HCT116 (cell line): ENCODE results near the gene SLC44A5. TPM values are rescaled to one million over a fixed set of nuclear protein-coding genes. Genes with fewer than 3 reads are reported as not detected.

Experiments used
- ATAC-seq: fragments of 200-7000 bp; cut with Tn5 transposase; 2 replicates; pipeline ENCODE4 v1.9.1; 2020; ENCODE audit warnings: mild to moderate bottlenecking, moderate library complexity
- BruUV-seq: library from RNA; stranded (reverse); fragments of 400-500 nt; replicated peaks from 2 replicates; lab custom pipeline; 2021; lab: Mats Ljungman, UMichigan
- CTCF ChIA-PET: fragments of 300-600 bp; sonication (Branson Sonifier 250); formaldehyde crosslinking; loops from one replicate; lab custom pipeline; 2021; ENCODE audit warnings: antibody characterized with exemption; lab: Charles Lee
- POLR2A ChIA-PET: fragments of 300-600, 350-600 bp; sonication (Branson Sonifier 250); formaldehyde crosslinking; loops from one replicate; lab custom pipeline; 2021; ENCODE audit warnings: antibody characterized with exemption; lab: Charles Lee
- RAD21 ChIA-PET, 2 experiments: fragments of 300-600 bp; sonication (Branson Sonifier 250); formaldehyde crosslinking; loops; one replicate each; lab custom pipeline; 2023; ENCODE audit warnings: low total read pairs in 2 of 2; ENCODE audit not compliant: uncharacterized antibody in 2 of 2, unreplicated experiment in 2 of 2, low non-redundant PET in 1 of 2; lab: Charles Lee
- DNase-seq: peaks from one replicate; pipeline ENCODE4 v3.0.0-alpha.2; 2010; ENCODE audit warnings: low read depth, low spot score
- H2AFZ ChIP-seq: fragments of 200-600 bp; shearing (Covaris generic), sonication (generic); 2 replicates; pipeline ENCODE4 v1.6.1; 2017; ENCODE audit warnings: low read depth, mixed run types, mixed read lengths, antibody characterized with exemption, low read length; ENCODE audit not compliant: poor library complexity, severe bottlenecking
- H3K27ac ChIP-seq: 2 replicates; pipeline ENCODE4 v1.5.1; 2012; ENCODE audit warnings: low read depth, low read length
- H3K27me3 ChIP-seq: fragments of 200-600 bp; sonication (generic); 2 replicates; pipeline ENCODE4 v1.6.1; 2016; ENCODE audit warnings: mixed run types, low read length, mixed read lengths; ENCODE audit not compliant: insufficient read depth
- H3K36me3 ChIP-seq, 2 experiments: fragments of 200-500 bp in 1 of 2; fragments of 200-600 bp in 1 of 2; sonication (Bioruptor generic) in 1 of 2; sonication (generic) in 1 of 2; 2 replicates each; pipeline versions ENCODE4 v1.5.1 to v1.6.1; 2014 to 2016; ENCODE audit warnings: low read length in 2 of 2, inconsistent platforms in 1 of 2, mixed read lengths in 1 of 2, mixed run types in 1 of 2; ENCODE audit not compliant: insufficient read depth in 2 of 2, control insufficient read depth in 1 of 2
- H3K4me1 ChIP-seq, 2 experiments: fragments of 200-600 bp in 1 of 2; sonication (generic) in 1 of 2; 2 replicates each; pipeline versions ENCODE4 v1.5.1 to v1.6.1; 2012 to 2017; ENCODE audit warnings: low read length in 2 of 2, inconsistent platforms in 1 of 2, mild to moderate bottlenecking in 1 of 2, mixed read lengths in 1 of 2, mixed run types in 1 of 2, moderate library complexity in 1 of 2; ENCODE audit not compliant: insufficient read depth in 2 of 2, control insufficient read depth in 1 of 2
- H3K4me2 ChIP-seq: fragments of 200-600 bp; sonication (generic); 2 replicates; pipeline ENCODE4 v1.6.1; 2017; ENCODE audit warnings: mixed run types, low read length, mixed read lengths
- H3K4me3 ChIP-seq, 2 experiments: fragments of 200-600 bp in 1 of 2; sonication (generic) in 1 of 2; replicated peaks in 1 of 2; 2 replicates each; pipeline ENCODE4 v1.5.1; 2011 to 2016; ENCODE audit warnings: low read length in 2 of 2, control low read depth in 1 of 2, low read depth in 1 of 2, mild to moderate bottlenecking in 1 of 2, mixed read lengths in 1 of 2, mixed run types in 1 of 2
- H3K79me2 ChIP-seq: fragments of 200-600 bp; sonication (generic); 2 replicates; pipeline ENCODE4 v1.6.1; 2017; ENCODE audit warnings: mild to moderate bottlenecking, mixed run types, low read length, moderate library complexity, mixed read lengths; ENCODE audit not compliant: insufficient read depth
- H3K9ac ChIP-seq: fragments of 200-600 bp; sonication (generic); 2 replicates; pipeline ENCODE4 v1.6.1; 2016; ENCODE audit warnings: low read length, mixed read lengths
- H3K9me2 ChIP-seq: fragments of 200-600 bp; sonication (generic), shearing (Covaris generic); 2 replicates; pipeline ENCODE4 v1.6.1; 2017; ENCODE audit warnings: mixed run types, mild to moderate bottlenecking, moderate library complexity; ENCODE audit not compliant: insufficient read depth
- H3K9me3 ChIP-seq, 2 experiments: fragments of 200-500 bp in 1 of 2; fragments of 200-600 bp in 1 of 2; sonication (Bioruptor generic) in 1 of 2; sonication (generic) in 1 of 2; 2 replicates each; pipeline ENCODE4 v1.6.1; 2014 to 2017; ENCODE audit warnings: low read length in 2 of 2, mixed read lengths in 2 of 2, inconsistent platforms in 1 of 2, low read depth in 1 of 2, mild to moderate bottlenecking in 1 of 2, mixed run types in 1 of 2, moderate library complexity in 1 of 2; ENCODE audit not compliant: control insufficient read depth in 1 of 2, insufficient read depth in 1 of 2
- H4K20me1 ChIP-seq: fragments of 200-600 bp; sonication (generic), shearing (Covaris generic); 2 replicates; pipeline ENCODE4 v1.6.1; 2017; ENCODE audit warnings: mixed run types, mild to moderate bottlenecking, moderate library complexity; ENCODE audit not compliant: insufficient read depth
- ATF3 ChIP-seq: IDR thresholded peaks from 2 replicates; pipeline ENCODE4 v1.6.1; 2012
- CEBPB ChIP-seq: IDR thresholded peaks from 2 replicates; pipeline ENCODE4 v1.6.1; 2012; ENCODE audit warnings: low read depth
- CTCF ChIP-seq, 3 experiments: fragments of 200-600 bp in 1 of 3; sonication (generic) in 1 of 3; IDR thresholded peaks in 2 of 3; conservative IDR thresholded peaks in 1 of 3; 2 replicates each; pipeline ENCODE4 v1.5.1; 2012 to 2017; ENCODE audit warnings: low read depth in 2 of 3, low read length in 2 of 3, antibody characterized with exemption in 1 of 3, borderline replicate concordance in 1 of 3, control low read depth in 1 of 3, mild to moderate bottlenecking in 1 of 3, mixed read lengths in 1 of 3, mixed run types in 1 of 3, moderate library complexity in 1 of 3; ENCODE audit not compliant: insufficient read depth in 1 of 3
- EGR1 ChIP-seq: IDR thresholded peaks from 2 replicates; pipeline ENCODE4 v1.6.1; 2012; ENCODE audit warnings: low read depth
- ELF1 ChIP-seq: IDR thresholded peaks from 2 replicates; pipeline ENCODE4 v1.6.1; 2012; ENCODE audit warnings: low read depth, borderline replicate concordance
- EZH2phosphoT487 ChIP-seq: fragments of 200-600 bp; IDR thresholded peaks from 2 replicates; pipeline ENCODE4 v1.6.1; 2018; ENCODE audit warnings: antibody characterized with exemption, borderline replicate concordance
- FOSL1 ChIP-seq: IDR thresholded peaks from 2 replicates; pipeline ENCODE4 v1.6.1; 2012; ENCODE audit warnings: low read depth
- MAX ChIP-seq: IDR thresholded peaks from 2 replicates; pipeline ENCODE4 v1.6.1; 2012
- RAD21 ChIP-seq: IDR thresholded peaks from 2 replicates; pipeline ENCODE4 v1.6.1; 2012; ENCODE audit warnings: low read depth, mild to moderate bottlenecking
- REST ChIP-seq: IDR thresholded peaks from 2 replicates; pipeline ENCODE4 v1.6.1; 2012; ENCODE audit warnings: low read depth
- SIN3A ChIP-seq: IDR thresholded peaks from 2 replicates; pipeline ENCODE4 v1.6.1; 2012; ENCODE audit warnings: low read depth
- TCF7L2 ChIP-seq: IDR thresholded peaks from 2 replicates; pipeline ENCODE4 v1.7.0; 2011; ENCODE audit warnings: borderline replicate concordance, inconsistent platforms; ENCODE audit not compliant: insufficient read depth, insufficient read length; ENCODE audit errors: extremely low read depth
- YY1 ChIP-seq: IDR thresholded peaks from 2 replicates; pipeline ENCODE4 v1.6.1; 2011; ENCODE audit warnings: low read length, low read depth, moderate library complexity, mild to moderate bottlenecking; ENCODE audit not compliant: insufficient replicate concordance; ENCODE audit errors: extremely low read depth
- ZFX ChIP-seq: fragments of 450-650 bp; IDR thresholded peaks from 2 replicates; pipeline ENCODE4 v1.6.1; 2017
- intact Hi-C: fragments of 100-400 bp; cut with micrococcal nuclease; formaldehyde crosslinking; loops from 2 replicates; pipeline ENCODE4 v1.10.0; 2022
- total RNA-seq: library from RNA; stranded (reverse); gene quantifications from one replicate; pipeline ENCODE4 v1.2.1, GENCODE V29; 2021; ENCODE audit not compliant: unreplicated experiment

Gene SLC44A5
- total RNA-seq, 1 experiment from 2014 or later: 2.4 TPM

- H4K20me1 ChIP-seq: no peaks in the 10 kb centered on the region
- ChIA-PET CTCF (no interaction called here), RAD21 (no interaction called here), POLR2A (no interaction called here)
- ATAC-seq: no peak
- H3K9me2 ChIP-seq: no peaks in the 10 kb centered on the region
- H3K4me3 ChIP-seq: no peak overlapping the region
- no peak overlapping the region for H2AFZ ChIP-seq
- no peaks in the 10 kb centered on the region for H3K27me3 ChIP-seq
- H3K4me2 ChIP-seq: no peak overlapping the region
- intact Hi-C loops: no loop called here
- H3K9ac ChIP-seq: no peak overlapping the region
- no peaks in the 10 kb centered on the region for H3K79me2 ChIP-seq
- H3K36me3 ChIP-seq: no peaks in the 10 kb centered on the region
- no peaks in the 10 kb centered on the region for H3K9me3 ChIP-seq
- TF ChIP-seq TCF7L2: no peak
- no peak for DNase-seq
- H3K27ac ChIP-seq: no peak overlapping the region
- H3K4me1 ChIP-seq: no peaks in the 10 kb centered on the region
- BruUV-seq: no TSS peak
Measured at GRCh38 chr1:75583282-75583681, 27.6 kb downstream of the SLC44A5 start.

- Histone ChIP-seq H3K36me3 (no peaks in the 10 kb centered on the region), H3K4me1 (no peaks in the 10 kb centered on the region), H3K9ac (no peak overlapping the region), H3K79me2 (no peaks in the 10 kb centered on the region), H3K27ac (no peak overlapping the region), H2AFZ (no peak overlapping the region), H4K20me1 (no peaks in the 10 kb centered on the region), H3K9me3 (no peaks in the 10 kb centered on the region), H3K4me3 (no peak overlapping the region), H3K27me3 (no peaks in the 10 kb centered on the region), H3K9me2 (no peaks in the 10 kb centered on the region), H3K4me2 (no peak overlapping the region)
- DNase-seq: no peak
- no TSS peak for BruUV-seq
- RAD21 ChIA-PET: no interaction called here
- CTCF ChIA-PET: no interaction called here
- POLR2A ChIA-PET: no interaction called here
- ATAC-seq: no peak
- intact Hi-C loops: no loop called here
- no peak for TF ChIP-seq SIN3A
- no peak for TF ChIP-seq ATF3
- no peak for TF ChIP-seq EZH2phosphoT487
- no peak for TF ChIP-seq REST
- no peak for TF ChIP-seq FOSL1
- no peak for TF ChIP-seq TCF7L2
- TF ChIP-seq RAD21: no peak
- no peak for TF ChIP-seq CEBPB
- no peak for TF ChIP-seq CTCF (IDR thresholded peaks at IDR 0.05 in 2 of 3, conservative IDR thresholded peaks at IDR 0.05 in 1 of 3; ENCODE audit: borderline replicate concordance in 1 of 3, insufficient read depth in 1 of 3, low read depth in 2 of 3, low read length in 2 of 3)
- TF ChIP-seq ZFX: no peak
- no peak for TF ChIP-seq YY1
- no peak for TF ChIP-seq ELF1
- TF ChIP-seq MAX: no peak
- no peak for TF ChIP-seq EGR1
Measured at GRCh38 chr1:75582725-75583261, 28.1 kb downstream of the SLC44A5 start.
